ENCODE data around the gene NUDT6. TPM values are rescaled to one million over a fixed set of nuclear protein-coding genes. Genes with fewer than 3 reads are reported as not detected.
"Not testable (repeated sequence)": the region's sequence is repeated elsewhere in the genome, so short reads cannot be mapped to it uniquely, and the experiment has no call there.

The NUDT6 gene
- total RNA-seq, 2 donors from 2014 or later, result 9.1 to 9.2 TPM

DNA sequence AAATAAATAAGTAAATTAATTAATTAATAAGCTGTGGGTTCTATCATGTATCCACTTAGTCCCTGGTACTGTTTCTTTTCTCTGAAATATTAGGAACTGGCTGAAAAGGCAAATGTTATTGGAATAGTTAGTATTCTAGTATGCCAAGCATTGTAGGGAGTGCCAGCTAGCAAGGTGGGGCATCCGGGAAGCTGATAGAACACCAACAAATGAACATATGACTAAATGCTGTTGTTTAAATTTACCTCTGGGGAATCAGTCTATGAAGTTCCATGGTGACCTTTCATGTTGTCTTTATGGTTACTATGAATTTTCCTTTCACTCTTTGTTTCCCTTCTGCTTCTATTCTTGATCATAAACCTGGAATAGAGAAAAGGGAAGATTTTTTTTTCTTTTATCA lies 32.7 kb downstream of the NUDT6 start:
- DNase-seq (peak; percentile 25), ATAC-seq (peak in 1 of 2 donors; percentile 27)
- intact Hi-C loops (cut with DNase I), result no loop called here

DNA sequence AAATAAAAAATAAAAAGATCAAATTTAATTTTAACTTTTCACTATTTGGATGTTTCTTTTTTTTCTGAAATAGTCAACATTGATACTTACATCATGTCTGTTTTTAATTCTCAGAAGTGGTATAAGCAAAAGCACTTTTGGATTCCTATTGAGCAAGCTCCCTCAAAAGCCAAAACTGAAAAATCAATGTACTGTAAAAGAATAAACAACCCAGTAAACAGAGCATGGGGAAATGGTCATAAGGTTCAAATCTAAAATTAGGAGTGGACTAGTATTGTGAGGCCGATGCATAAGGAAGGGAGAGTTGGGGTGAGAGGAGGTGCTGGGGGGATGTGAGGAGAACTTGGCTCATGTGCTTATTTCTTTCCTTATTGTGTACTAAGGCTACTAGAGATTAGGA lies 37.9 kb downstream of the NUDT6 start:
- ATAC-seq, result no peak
- intact Hi-C loops (cut with DNase I), result no loop called here
- no peak for DNase-seq

DNA sequence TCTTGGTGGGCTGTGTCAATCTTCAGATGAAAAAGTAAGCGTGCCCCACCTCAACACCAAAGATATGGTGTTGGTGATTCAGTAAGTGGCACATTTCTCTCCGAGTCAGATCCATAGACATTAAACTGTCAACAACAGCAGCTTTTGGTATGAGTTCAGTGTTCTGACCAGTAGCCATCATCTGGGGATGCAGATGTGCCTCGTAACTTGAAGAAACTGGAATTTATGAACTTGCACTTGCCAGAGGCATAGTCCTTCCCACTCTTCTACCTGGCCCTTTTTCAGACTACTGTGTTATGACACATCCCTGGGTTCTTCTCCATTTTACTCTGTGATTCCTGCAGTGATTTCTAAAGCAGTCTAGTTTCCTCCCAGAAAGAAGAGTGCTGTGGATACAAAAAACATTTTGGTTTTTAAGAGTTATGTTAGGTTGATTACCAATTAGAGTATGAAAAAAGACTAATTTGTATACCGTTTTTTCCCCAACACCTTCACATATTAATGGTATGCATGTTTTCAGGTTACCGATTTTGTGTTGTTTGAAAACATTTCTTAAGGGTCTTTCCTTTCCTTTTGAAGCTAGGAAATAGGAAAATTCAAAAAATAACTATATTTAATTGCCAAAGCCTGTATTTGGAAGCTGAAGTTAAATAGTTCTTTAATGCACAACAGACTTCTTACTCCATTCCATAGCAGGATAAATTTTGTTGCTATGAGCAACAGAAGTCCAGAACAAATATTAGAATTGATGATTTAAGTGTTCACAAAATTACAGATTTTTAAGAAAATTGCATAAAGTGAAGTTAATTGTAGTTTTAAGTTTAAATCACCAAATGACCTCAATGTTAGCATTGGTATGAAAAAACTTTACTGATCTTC lies 39.3 kb downstream of the NUDT6 start:
- no peak for DNase-seq
- intact Hi-C loops (cut with DNase I), result no loop called here
- no peak for ATAC-seq

DNA sequence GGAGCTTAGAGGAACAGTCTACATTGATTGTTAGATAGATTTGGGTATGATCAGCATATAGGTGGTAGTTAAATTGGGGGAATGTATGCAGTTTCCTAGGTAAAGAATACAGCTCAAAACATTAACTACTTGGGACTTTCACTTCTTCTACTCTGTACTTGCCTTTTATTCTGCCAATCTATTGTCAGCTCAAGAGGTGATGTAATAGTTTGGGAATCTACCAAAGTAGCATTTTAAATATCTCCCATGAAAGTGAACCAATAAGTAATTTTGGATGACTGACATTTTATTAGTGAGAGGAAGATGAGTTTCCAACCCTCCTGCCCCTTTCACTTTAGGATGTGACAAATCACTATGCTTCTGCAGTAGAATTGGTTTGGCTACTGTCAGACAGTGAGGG lies 43.4 kb downstream of the NUDT6 start:
- DNase-seq (no peak), ATAC-seq (no peak)
- intact Hi-C loops (cut with DNase I), result no loop called here

DNA sequence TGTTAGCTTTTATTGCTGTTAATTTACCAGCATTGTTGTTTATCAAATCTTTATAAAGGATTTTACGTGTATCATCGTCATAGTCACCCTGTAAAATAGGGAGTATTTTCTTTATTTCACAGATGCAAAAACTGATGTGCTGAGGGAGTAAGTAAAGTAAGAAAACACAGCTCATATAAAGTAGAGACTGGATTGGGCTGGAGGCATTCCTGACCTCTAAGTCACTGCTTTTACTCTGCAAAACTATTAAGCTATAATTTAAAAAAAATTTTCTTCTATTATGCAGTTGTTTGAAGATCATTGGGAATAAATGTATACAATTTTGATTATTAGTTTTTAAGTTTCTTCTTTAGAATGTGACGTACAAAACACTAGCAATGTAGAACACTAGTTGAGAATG lies 45.9 kb downstream of the NUDT6 start:
- intact Hi-C loops (cut with DNase I), result no loop called here
- ATAC-seq, result no peak
- no peak for DNase-seq

DNA sequence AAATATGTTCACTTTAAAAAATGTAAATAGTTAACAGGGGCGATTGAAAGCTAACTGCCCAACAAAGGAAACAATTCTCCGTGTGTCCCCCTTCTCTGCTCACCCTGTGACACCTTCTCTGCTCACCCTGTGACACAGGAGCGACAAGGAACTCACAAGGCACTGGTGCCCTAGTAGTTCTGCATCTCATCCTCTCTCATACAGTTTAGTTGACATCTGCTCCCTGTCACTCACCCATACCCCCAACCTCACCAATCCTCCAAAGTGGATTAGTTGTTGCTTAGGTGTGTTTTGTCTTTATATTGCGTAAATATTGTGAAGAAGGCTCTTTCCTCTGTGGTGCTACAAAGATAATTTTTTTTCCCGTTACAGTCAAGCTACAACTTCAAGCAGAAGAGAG lies 46.4 kb downstream of the NUDT6 start:
- no peak for ATAC-seq
- DNase-seq, result no peak
- intact Hi-C loops (cut with DNase I), result no loop called here

DNA sequence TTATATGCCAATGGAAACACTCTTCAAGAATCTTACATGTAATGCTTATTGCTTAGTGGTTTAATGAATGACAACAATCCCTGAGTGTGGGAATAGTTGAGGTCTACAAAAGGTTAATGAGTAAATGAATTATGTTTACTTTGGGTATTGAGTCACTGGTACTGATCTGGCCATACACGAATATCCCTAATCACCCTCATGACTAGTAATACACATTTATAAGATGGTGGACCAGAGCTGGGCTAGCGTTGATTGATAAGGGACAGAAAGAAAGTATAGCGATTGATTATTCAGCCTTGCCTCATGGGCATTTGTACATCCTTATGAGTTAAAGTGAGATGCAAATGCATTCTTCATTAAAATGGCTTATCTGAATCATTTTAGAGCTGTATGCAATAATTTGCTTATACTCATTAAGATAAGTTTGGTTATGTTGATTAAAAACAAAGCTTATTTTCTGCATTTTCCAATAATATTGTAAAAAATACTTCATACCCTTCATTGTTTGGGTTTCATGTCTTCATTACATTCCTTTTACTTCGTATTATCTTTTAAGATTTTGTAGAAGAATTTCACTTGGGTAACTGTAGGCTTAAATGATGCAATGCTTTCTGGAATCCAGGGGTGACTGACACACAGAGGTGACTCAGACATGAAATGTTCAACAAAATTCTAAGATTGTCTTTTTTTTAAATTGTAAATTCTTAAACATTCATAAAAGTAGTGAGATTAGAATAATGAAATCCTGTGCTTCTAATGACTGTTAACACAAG lies 48.4 kb downstream of the NUDT6 start:
- peak in 1 of 2 donors; percentile 78 for ATAC-seq
- intact Hi-C loops (cut with DNase I), result no loop called here

DNA sequence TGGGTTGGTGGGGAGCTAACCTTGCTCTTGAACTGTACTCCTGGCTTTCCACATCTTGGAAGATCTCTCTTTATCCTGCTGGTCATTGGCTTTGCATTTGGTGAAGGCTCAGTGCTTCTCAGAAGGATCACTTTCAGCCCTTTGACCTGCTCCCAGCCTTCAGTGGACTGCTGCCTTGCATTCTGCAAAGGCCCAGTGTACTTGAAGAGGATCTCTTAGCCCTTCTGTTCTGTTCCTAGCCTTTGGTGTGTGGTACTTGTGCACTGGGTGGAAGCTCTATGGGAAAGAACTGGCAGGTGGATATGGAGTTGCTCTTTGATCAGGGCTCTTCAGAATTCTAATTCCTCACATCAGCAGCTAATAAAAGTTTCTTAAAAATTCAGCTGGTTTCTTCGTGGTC lies 49.3 kb downstream of the NUDT6 start:
- DNase-seq (no peak), ATAC-seq (no peak)
- intact Hi-C loops (cut with DNase I), result no loop called here

More for the DNA sequence above, 48.4 kb downstream of the NUDT6 start:
- DNase-seq, result no peak

DNA sequence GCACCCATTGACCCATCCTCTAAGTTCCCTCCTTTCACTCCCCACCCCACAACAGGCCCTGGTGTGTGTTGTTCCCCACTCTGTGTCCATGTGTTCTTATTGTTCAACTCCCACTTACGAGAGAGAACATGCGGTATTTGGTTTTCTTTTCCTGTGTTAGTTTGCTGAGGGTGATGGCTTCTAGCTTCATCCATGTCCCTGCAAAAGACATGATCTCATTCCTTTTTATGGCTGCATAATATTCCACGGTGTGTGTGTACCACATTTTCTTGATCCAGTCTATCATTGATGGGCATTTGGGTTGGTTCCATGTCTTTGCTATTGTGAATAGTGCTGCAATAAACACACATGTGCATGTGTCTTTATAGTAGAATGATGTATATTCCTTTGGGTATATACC lies 54.2 kb downstream of the NUDT6 start:
- DNase-seq; ATAC-seq; intact Hi-C loops (cut with DNase I): not testable (repeated sequence)

DNA sequence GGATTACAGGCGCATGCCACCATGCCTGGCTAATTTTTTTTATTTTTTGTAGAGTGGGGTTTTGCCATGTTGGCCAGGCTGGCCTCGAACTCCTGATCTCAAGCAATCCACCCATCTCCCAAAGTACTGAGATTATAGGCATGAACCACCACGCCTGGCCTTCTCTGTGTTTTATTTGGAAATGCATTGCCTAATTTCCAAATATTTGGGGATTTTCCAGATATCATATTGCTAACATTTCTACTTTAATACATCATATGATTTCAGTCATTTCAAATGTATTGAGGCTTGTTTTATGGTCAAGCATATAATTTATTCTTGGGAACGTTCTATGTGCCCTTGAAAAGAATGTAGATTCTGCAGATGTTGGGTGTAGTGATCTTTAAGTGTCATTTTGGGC lies 57.0 kb downstream of the NUDT6 start:
- DNase-seq (no peak), ATAC-seq (no peak)
- intact Hi-C loops (cut with DNase I), result no loop called here

DNA sequence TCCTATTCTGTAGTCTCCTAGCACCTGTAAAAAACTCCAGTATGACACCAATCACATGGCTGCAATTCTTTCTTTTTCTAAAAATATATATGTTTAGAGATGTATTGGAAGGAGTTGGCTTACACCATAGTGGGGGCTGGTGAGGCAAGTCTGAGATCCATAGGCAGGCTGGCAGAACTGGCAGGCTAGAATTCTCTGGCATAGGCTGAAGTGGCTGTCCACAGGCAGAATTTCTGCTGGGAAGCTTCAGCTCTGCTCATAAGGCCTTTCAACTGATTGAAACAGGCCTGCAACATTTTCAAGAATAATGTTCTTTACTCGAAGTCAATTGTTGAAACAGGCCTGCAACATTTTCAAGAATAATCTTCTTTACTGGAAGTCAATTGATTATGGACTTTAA lies 58.8 kb downstream of the NUDT6 start:
- ATAC-seq (no peak), DNase-seq (no peak)
- intact Hi-C loops (cut with DNase I), result no loop called here

DNA sequence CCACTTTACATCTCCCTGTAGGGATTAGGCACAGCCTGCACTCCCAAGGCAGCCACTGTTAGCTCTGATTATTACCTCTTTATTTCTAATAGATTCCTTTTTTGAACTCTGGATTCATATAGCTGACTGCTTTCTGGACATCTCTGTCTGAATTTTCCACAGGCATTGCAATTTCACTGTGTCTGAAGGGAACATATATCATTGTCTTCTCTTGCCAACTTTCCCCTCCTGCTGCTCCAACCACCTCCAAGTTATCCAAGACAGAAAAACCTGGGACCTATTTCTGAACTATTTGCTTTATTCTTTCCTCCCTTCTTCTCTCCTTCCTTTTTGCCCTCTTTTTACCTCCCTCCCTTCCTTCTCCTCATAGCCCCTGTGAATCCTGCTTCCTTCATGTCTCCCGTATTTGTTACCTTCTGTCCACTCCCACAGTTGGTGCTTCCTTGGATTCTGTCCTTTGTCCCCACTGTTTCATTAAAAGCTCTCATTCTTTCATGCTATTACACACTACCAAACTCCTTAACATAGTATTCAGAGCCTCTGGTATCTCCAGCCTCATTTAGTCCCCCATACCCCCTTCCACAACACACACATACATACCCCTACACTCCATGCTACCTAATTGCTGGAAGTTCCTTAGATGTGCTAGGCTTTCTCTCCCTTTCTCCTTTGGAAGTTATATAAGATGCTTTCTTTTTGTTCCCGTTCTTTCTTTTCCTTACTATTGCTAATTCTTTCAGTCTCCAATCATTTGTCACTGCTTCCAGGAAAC lies 61.0 kb downstream of the NUDT6 start:
- intact Hi-C loops (cut with DNase I), result no loop called here
- DNase-seq (no peak), ATAC-seq (no peak)

DNA sequence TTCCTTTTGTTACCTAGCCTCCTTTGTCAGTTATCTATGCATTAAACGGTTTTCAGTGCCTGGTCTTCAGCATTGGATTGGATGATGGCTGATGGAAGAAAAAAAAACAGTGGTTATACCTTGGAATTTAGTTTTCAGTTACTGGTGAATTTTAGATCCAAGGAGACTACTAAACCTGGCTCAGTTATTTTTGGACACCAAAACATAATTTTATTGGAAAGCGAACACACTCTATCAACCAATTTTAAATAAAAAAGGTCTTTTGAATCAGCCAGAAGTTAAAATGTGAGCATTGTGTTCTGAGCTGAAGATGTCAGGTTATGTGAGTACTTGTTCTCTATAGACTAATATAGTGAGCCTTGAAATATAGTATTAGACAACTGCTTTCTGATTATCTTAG lies 63.7 kb downstream of the NUDT6 start:
- DNase-seq, result no peak
- intact Hi-C loops (cut with DNase I), result no loop called here
- ATAC-seq, result no peak

DNA sequence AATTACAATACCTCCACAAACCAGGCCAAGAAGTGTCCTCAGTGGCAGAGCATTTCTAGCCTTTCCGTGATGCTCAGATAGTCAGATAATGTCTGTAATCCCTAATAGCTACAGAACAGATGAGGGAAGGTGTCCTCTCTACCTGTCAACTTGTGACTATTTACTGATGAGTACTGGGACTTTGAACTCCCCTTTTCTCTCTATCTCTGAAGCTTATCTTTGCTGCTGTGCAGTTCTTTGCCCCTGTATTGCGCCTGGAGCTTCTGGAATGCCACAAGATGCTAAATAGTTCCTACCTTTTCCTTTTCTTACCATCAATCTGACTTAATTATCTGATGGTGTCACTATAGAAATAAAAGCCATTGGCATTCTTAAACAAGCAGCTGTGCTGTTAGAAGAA lies 65.2 kb downstream of the NUDT6 start:
- DNase-seq (no peak), ATAC-seq (no peak)
- intact Hi-C loops (cut with DNase I), result no loop called here

DNA sequence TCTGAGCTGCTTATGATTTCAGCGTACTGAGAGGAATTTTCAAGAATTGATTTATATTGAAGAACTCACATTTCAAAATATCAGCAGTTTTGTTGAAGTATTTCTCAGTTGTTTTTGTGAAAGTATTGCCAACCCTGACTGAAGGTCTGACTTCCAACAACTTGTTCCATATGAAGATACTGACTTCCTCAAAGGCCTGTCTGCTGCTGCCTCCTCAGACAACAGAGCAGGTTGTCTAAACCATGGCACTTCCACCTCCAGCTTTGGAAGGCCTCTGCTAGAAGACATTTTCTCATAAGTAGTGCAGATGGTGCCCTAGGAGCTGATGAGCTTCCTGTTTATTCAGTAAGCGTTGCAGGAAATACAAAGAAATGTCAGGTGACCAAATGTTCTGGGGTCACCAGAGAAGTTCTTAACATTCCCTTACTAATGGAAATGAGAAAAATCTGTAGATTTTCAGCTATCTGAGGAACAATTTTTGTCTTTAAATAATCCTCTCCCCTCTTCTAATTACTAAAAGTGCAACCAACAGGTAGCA lies 67.0 kb downstream of the NUDT6 start:
- intact Hi-C loops (cut with DNase I), result no loop called here
- DNase-seq (no peak), ATAC-seq (no peak)

DNA sequence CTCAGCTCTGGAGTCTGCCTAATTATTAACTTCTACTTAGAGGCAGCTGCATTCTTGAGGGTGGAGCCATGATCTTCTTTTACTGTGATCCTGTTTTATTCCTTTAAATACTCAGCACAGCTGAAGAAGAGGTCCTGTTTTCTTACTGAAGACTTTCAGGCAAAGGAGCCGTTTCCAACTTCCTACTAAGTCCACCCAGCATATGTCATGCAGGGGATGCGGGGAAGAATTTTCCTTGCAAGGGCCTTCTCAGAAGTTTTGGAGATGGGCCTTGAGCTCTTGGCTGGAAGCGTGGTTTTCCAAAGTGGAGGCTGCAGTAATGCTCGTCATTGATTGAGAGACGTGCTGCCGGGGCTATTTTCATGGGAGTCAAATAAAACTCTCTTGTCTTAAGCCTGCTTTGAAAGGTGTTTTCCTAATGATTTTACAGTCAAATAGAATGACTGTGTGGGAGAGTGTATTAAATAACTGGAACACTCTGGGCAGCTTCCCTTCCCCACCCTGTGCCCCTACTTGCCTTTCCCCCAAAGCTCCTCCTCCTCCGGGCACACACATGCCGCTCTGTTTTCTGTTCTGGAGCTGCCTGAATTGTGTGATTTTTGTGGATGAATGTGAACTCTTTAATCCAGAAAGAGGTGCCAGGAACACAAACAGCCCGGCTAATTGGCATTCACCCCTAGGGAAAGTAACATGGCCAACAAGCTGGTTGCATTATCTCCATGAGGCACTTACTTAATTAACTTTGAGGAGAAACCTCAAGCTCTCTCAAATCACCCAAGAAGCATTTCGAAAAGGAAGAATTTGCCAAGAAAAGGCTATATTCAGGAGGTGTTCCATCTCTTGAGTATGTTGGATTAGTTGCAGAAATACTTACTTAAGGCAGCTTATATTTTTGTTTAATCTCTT lies 67.7 kb downstream of the NUDT6 start:
- intact Hi-C loops (cut with DNase I), result no loop called here
- ATAC-seq, result peak; percentile 78 to 83
- peak; percentile 19 for DNase-seq

DNA sequence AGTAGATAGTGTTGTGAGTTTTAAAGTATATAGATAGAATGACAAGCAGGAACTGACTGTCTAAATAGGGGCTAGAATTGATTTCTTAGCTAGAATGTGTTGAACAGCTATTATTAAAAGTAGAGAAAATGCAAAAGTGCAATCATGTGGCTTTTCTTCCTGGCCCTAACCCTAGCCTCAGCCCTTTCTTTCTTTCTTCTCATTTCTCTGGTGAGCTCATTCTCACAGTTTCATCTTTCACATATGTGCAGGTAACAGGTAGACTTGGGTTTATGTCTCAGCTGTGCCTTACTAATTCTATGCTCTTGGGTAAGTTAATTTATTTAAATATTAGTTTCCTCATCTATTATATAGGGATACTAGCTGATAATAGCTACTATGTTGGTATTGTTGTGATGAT lies 70.8 kb downstream of the NUDT6 start:
- intact Hi-C loops (cut with DNase I), result no loop called here
- no peak for ATAC-seq

DNA sequence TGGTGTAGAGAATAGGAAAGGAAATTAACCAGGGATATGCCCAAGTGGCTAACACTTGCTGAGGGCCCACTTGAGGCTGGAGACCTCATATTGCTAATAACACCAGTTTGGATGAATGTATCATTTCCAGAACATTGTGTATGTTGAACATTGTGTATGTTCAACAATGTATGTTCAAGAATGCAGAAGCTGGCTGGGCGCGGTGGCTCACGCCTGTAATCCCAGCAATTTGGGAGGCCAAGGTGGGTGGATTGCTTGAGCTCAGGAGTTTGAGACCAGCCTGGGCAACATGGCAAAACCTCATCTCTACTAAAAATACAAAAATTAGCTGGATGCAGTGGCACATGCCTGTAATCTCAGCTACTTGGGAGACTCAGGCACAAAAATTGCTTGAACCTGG lies 72.6 kb downstream of the NUDT6 start:
- DNase-seq; intact Hi-C loops (cut with DNase I); ATAC-seq: not testable (repeated sequence)

More for the DNA sequence above, 70.8 kb downstream of the NUDT6 start:
- no peak for DNase-seq

DNA sequence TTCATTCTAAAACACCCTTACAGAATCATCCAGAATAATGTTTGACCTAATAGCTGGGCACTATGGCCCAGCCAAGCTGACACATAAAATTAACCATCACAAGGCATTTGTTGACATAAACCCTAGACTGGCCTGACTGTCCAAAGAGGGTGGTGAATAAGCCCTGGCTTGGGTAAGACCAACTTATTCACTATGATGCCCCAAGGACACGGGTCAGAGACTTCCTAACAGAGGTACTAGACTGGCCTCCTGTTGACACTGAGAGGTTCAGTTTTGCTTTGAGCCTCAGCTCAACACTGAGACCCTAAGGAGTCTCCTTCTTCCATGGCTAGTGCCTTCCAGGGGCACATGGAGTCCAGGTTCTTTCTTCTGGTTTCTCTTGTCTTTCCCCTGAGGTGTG lies 74.5 kb downstream of the NUDT6 start:
- no peak for ATAC-seq
- intact Hi-C loops (cut with DNase I), result no loop called here
- no peak for DNase-seq
